ENCODE results near the gene NHLRC4. TPM values are rescaled to one million over a fixed set of nuclear protein-coding genes. Genes with fewer than 3 reads are reported as not detected.
A peak's percentile ranks its signal among the peaks of the same experiment; 100 is the strongest.

The NHLRC4 gene
- polyA plus RNA-seq, 1 of the 3 experiments (the other 2 are of a cell fraction), result 0.69 TPM

DNA sequence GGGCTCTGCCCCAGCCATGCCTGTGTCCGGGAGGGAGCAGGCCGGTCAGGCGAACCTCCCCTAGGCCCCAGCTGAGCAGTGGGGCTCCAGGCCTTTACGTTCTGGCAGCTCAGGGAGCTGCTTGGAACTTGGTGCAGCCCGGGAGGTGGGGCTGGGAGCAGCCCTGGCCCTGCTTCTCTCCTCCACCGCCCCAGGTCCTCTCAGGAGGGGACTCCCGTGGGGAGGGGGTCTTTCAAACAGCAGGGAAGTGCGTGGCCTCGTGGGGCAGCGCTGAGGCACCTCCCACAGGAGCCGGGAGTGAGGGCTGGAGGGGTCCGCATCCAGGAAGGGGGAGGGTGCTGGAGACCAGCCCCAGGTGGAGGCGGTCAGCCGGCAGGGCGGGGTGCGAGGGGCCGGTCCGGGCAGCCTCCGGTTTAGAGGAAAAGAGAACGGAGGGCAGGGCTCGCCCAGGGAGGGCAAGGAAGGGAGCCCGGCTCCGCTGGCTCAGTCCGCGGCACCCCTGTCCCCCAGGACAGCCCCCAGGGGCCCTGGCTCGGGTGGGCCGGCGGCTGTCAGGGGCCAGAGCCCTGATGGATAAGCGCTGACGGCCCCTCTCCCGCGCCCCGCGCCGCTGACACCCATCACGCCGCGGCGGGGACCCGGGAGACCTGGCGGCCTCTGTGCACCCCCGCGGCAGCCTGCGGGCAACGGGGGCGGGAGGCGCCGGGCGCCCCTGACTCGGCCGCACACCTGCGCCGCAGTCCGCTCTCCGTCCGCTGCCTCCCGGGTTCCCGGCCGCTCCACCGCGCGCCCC is 7.2 kb upstream of the NHLRC4 start:
- Histone ChIP-seq H2AFZ (ENCODE audit: low read depth) (no peak overlapping the region), H3K9ac (no peak overlapping the region)
- POLR2A ChIA-PET, result no interaction called here

DNA sequence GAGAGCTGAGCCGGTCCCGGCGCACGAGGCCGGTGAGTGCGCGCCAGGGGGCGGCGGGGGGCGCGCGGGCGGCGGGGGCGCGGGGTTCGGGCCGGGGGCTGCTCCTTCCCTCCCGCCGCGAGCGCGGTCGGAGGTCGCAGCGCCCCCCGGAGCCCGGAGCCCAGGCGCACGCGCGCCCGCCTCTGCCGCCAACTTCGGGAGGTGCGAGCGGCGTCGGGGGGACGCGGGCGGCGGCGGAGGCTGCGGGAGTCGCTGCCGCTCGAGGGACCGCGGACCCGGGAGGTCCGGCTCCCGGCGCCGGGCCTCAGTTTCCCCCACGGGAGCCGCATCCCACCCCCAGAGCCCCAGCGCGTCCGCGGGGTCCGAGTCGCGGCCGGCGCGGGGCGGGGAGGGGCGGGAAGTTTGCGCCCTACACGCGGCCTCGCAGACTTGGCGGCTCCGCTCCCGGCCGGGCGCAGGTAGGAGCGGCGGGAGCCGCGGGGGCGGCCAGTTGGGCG is 6.6 kb upstream of the NHLRC4 start, which contains the start of gene PRR35:
Gene PRR35, plus strand, starts transcription at position 191 of the 497 bp plus-strand sequence. CDS start 2,901 bp downstream, outside the sequence.
- Histone ChIP-seq H3K79me2 (ENCODE audit: insufficient read depth) (no peaks in the 10 kb centered on the region), H2AFZ (ENCODE audit: low read depth) (no peak within 1 kb of the TSS), H3K27ac (ENCODE audit: low read depth in 2 of 2, low read length in 1 of 2) (no peak within 1 kb of the TSS), H3K36me3 (replicated peaks in 1 of 2; ENCODE audit: control insufficient read depth in 1 of 2, insufficient read depth in 2 of 2, low read length in 1 of 2) (no peaks in the 10 kb centered on the region), H3K9me2 (no peaks in the 10 kb centered on the region), H3K9ac (no peak within 1 kb of the TSS), H3K27me3 (ENCODE audit: insufficient read depth) (peaks cover 27% of the 10 kb centered on the region), H3F3A (replicated peaks; ENCODE audit: insufficient read depth) (no peaks in the 10 kb centered on the region), H3K4me2 (no peak within 1 kb of the TSS), H3K4me1 (ENCODE audit: control insufficient read depth in 1 of 2, insufficient read depth in 2 of 2, low read depth in 1 of 2, low read length in 1 of 2) (peaks cover 0 to 20% of the 10 kb centered on the region in 2 experiments; a peak in 1 of 4 replicates), H3K9me3 (no peaks in the 10 kb centered on the region), H4K20me1 (ENCODE audit: insufficient read depth) (no peaks in the 10 kb centered on the region), H3K4me3 (ENCODE audit: low read depth in 2 of 2, low read length in 1 of 2) (no peak within 1 kb of the TSS)
- WGBS (ENCODE audit: low lambda C conversion rate), result no CpG with 5 or more reads among the region's 84 CpGs
- ChIA-PET CTCF (interaction anchor here (1.2 to 1.5 kb wide), 2 partner anchors 13 to 30 kb away, joined by 3 read pairs; no protein-coding TSS in a partner anchor), POLR2A (no interaction called here)
- TF ChIP-seq EP300 (IDR thresholded peaks at IDR 0.05; ENCODE audit: borderline replicate concordance in 1 of 2, low read depth in 1 of 2, low read length in 1 of 2), result no peak
- TF ChIP-seq, protein P1, sequence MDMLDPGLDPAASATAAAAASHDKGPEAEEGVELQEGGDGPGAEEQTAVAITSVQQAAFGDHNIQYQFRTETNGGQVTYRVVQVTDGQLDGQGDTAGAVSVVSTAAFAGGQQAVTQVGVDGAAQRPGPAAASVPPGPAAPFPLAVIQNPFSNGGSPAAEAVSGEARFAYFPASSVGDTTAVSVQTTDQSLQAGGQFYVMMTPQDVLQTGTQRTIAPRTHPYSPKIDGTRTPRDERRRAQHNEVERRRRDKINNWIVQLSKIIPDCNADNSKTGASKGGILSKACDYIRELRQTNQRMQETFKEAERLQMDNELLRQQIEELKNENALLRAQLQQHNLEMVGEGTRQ (IDR thresholded peaks at IDR 0.05; ENCODE audit: borderline replicate concordance, low read depth, low read length), result no peak
- TF ChIP-seq, protein P2, sequence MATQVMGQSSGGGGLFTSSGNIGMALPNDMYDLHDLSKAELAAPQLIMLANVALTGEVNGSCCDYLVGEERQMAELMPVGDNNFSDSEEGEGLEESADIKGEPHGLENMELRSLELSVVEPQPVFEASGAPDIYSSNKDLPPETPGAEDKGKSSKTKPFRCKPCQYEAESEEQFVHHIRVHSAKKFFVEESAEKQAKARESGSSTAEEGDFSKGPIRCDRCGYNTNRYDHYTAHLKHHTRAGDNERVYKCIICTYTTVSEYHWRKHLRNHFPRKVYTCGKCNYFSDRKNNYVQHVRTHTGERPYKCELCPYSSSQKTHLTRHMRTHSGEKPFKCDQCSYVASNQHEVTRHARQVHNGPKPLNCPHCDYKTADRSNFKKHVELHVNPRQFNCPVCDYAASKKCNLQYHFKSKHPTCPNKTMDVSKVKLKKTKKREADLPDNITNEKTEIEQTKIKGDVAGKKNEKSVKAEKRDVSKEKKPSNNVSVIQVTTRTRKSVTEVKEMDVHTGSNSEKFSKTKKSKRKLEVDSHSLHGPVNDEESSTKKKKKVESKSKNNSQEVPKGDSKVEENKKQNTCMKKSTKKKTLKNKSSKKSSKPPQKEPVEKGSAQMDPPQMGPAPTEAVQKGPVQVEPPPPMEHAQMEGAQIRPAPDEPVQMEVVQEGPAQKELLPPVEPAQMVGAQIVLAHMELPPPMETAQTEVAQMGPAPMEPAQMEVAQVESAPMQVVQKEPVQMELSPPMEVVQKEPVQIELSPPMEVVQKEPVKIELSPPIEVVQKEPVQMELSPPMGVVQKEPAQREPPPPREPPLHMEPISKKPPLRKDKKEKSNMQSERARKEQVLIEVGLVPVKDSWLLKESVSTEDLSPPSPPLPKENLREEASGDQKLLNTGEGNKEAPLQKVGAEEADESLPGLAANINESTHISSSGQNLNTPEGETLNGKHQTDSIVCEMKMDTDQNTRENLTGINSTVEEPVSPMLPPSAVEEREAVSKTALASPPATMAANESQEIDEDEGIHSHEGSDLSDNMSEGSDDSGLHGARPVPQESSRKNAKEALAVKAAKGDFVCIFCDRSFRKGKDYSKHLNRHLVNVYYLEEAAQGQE (IDR thresholded peaks at IDR 0.05; ENCODE audit: low read depth, low read length), result no peak
- DNase-seq, result peak; percentile 64

More for the DNA sequence above, 7.2 kb upstream of the NHLRC4 start:
- H3K4me2 ChIP-seq, result no peak overlapping the region
- H3K4me1 ChIP-seq (ENCODE audit: control insufficient read depth in 1 of 2, insufficient read depth in 2 of 2, low read depth in 1 of 2, low read length in 1 of 2), result peaks cover 0 to 15% of the 10 kb centered on the region in 2 experiments; a peak in 1 of 4 replicates
- no peaks in the 10 kb centered on the region for H3K9me3 ChIP-seq
- H3K4me3 ChIP-seq (ENCODE audit: low read depth in 2 of 2, low read length in 1 of 2), result no peak overlapping the region
- H3K27ac ChIP-seq (ENCODE audit: low read depth in 2 of 2, low read length in 1 of 2), result no peak overlapping the region
- H3K27me3 ChIP-seq (ENCODE audit: insufficient read depth), result peaks cover 27% of the 10 kb centered on the region
- H3F3A ChIP-seq (replicated peaks; ENCODE audit: insufficient read depth), result no peaks in the 10 kb centered on the region
- no peaks in the 10 kb centered on the region for H3K9me2 ChIP-seq
- WGBS (ENCODE audit: low lambda C conversion rate), result 58% methylated on average over 18 of the region's 62 CpGs
- peak; percentile 76 for DNase-seq
- CTCF ChIA-PET, result interaction anchor here (1.0 to 1.5 kb wide), 3 partner anchors 13 to 50 kb away, joined by 3 read pairs; no protein-coding TSS in a partner anchor
- TF ChIP-seq NRF1 (IDR thresholded peaks at IDR 0.05; ENCODE audit: low read depth, low read length) (no peak), EZH2phosphoT487 (IDR thresholded peaks at IDR 0.05; ENCODE audit: borderline replicate concordance, low read depth) (peak; percentile 77; the same call in 1 of the 2 replicates), EP300 (IDR thresholded peaks at IDR 0.05; ENCODE audit: borderline replicate concordance in 1 of 2, low read depth in 1 of 2, low read length in 1 of 2) (no peak), RAD21 (IDR thresholded peaks at IDR 0.05; ENCODE audit: low read length) (no peak)
- TF ChIP-seq, protein P3, sequence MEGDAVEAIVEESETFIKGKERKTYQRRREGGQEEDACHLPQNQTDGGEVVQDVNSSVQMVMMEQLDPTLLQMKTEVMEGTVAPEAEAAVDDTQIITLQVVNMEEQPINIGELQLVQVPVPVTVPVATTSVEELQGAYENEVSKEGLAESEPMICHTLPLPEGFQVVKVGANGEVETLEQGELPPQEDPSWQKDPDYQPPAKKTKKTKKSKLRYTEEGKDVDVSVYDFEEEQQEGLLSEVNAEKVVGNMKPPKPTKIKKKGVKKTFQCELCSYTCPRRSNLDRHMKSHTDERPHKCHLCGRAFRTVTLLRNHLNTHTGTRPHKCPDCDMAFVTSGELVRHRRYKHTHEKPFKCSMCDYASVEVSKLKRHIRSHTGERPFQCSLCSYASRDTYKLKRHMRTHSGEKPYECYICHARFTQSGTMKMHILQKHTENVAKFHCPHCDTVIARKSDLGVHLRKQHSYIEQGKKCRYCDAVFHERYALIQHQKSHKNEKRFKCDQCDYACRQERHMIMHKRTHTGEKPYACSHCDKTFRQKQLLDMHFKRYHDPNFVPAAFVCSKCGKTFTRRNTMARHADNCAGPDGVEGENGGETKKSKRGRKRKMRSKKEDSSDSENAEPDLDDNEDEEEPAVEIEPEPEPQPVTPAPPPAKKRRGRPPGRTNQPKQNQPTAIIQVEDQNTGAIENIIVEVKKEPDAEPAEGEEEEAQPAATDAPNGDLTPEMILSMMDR (IDR thresholded peaks at IDR 0.05), result peak; percentile 14; the same call in 1 of the 2 replicates
- no peaks in the 10 kb centered on the region for H4K20me1 ChIP-seq (ENCODE audit: insufficient read depth)
- no peaks in the 10 kb centered on the region for H3K36me3 ChIP-seq (replicated peaks in 1 of 2; ENCODE audit: control insufficient read depth in 1 of 2, insufficient read depth in 2 of 2, low read length in 1 of 2)
- H3K79me2 ChIP-seq (ENCODE audit: insufficient read depth), result no peaks in the 10 kb centered on the region
